HG03280 (cell line): ENCODE data around the gene SLC6A3.

Source experiments
- ATAC-seq: cut with Tn5 transposase; IDR thresholded peaks from one replicate; pipeline ENCODE4 v1.9.1; 2021; ENCODE audit warnings: mild to moderate bottlenecking, moderate library complexity; ENCODE audit not compliant: unreplicated experiment

SLC6A3 gene

GRCh38 chr5:1442222-1443145 lies 2.8 kb downstream of the SLC6A3 start:
- ATAC-seq, result no peak

DNA sequence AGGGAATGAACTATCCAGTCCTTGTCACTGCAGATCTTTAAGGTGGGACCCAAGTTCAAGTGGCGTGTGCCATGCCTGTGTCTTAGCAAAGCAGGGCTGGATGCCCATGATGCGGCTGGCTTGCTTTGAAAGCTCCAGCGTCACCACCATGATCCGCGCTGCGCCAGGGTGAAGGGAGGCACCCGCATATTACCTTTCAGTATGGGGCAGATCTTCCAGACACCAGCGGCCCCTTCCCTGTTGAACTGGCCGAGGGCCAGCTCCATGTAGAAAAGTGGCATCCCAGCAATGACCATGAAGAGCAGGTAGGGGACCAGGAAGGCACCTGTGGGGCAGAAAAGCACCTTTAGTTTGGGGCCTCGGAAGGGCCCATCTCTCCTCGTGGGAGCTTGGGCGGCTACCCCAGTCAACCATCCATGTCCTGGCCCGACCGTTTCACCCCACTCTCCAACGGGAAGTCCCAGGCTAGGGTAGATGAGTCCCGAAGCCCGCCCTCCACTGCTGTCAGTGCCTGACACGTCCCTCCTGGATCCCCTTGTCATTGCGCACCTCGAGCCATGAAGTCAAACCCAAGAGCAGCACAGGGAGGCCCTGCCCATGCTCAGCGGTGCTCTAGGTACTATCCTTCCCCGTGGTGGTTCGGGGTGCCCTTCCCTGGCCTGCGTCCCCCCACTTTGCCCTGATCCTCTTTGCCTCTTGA lies 3.9 kb downstream of the SLC6A3 start:
- no peak for ATAC-seq

GRCh38 chr5:1440098-1440493 lies 5.1 kb downstream of the SLC6A3 start:
- ATAC-seq, result no peak

GRCh38 chr5:1439388-1440097 lies 5.7 kb downstream of the SLC6A3 start:
- ATAC-seq, result no peak

GRCh38 chr5:1438871-1439270 lies 6.4 kb downstream of the SLC6A3 start:
- ATAC-seq, result no peak

DNA sequence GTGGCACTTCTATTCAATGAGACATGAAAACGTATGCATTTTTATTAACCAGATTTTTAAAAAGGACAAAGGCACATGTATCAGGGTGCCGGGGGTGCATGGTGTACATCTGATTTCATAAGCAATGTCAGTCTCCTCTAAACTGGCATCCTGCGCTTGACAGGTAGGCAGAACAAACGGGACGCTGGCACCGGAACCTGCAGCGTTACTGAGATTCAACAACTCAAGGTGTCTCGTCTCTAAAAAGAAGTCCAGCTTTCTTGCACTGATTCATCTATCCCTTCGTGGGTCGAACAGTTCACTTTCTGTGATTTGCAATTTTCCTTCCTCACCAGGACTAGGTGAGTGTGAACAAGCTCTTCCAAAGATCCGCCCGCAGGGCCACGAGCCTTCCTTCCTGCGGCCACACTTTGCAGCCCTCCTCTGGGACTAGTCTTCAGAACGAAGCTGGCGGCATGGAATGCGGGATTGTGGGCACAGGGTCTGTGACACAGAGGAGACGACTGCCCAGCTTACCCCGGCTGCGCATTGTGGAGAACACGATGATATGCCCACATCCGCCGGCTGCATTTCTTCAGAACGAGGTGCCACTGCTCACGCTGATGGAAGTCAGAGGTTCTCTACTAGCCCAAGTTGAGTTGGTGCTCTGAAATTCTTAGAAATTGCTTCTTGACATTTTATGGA lies 7.2 kb downstream of the SLC6A3 start:
- ATAC-seq, result no peak

DNA sequence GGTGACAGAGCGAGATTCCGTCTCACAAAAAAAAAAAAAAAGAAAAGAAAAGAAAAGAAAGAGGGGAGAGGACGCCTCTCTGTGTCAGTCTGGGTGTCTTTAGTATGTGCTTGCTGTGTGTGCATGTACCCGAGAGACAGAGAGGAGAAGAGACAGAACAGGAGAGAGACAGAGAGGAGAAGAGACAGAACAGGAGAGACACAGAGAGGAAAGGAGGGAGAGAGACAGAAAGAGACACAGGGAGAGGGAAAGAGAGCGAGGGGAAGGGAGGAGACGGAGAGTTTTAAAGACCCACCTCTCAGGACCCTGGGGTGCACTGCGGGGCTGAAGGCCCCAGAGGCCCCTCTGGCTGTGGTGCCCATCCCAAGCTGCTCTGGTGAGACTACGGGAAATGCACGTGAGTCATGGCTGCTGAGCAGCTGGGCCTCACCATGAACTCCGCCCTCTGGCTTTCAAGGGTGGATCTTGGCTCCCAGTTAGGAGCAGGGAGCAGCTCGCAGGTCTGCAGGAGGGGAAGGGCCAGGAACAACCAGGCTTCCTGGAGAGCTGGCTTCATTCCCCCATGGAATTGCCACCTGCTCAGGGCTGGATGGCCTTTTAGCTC lies 7.9 kb downstream of the SLC6A3 start:
- no peak for ATAC-seq

- ATAC-seq, result no peak
These were observed 8.6 kb downstream of the SLC6A3 start for GRCh38 chr5:1436681-1437080.

DNA sequence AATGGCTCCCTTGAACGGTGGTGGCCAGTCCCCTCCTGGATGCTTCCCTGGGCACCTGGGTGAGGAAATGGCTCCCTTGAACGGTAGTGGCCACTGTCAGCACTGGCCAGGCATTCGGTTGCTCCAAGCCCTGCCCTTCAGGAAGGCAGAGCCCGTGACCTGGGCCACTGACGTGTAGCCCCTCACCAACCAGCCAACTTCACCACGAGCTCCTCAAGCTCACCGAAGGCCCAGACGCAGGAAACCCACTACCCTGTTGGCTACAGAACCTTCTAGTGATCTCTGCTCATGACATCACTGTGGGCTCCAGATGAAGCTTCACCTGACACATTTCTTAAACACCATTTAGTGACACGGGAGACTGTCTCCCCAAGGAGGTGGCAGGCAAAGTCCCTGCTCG lies 9.2 kb downstream of the SLC6A3 start:
- no peak for ATAC-seq

GRCh38 chr5:1435369-1435768 lies 9.9 kb downstream of the SLC6A3 start:
- no peak for ATAC-seq

DNA sequence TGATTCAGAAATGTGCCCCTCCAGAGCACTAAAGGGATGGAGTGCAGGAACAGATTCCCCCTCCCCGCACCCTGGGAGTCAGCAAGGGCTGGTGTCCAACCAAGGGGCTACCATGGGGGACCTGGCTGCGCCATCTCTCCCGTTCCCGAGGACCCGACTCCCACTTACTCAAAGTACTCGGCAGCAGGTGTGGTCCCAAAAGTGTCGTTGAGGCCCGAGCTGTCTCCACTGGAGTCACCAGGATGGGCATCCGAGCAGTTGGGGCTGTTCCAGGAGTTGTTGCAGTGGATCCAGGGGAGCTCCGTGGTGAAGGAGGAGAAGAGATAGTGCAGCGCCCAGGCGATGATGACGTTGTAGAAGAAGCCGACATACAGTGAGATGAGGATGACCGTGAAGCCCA lies 12.9 kb downstream of the SLC6A3 start:
- ATAC-seq, result no peak

- no peak for ATAC-seq
These were observed 13.3 kb downstream of the SLC6A3 start for GRCh38 chr5:1431896-1432295.

DNA sequence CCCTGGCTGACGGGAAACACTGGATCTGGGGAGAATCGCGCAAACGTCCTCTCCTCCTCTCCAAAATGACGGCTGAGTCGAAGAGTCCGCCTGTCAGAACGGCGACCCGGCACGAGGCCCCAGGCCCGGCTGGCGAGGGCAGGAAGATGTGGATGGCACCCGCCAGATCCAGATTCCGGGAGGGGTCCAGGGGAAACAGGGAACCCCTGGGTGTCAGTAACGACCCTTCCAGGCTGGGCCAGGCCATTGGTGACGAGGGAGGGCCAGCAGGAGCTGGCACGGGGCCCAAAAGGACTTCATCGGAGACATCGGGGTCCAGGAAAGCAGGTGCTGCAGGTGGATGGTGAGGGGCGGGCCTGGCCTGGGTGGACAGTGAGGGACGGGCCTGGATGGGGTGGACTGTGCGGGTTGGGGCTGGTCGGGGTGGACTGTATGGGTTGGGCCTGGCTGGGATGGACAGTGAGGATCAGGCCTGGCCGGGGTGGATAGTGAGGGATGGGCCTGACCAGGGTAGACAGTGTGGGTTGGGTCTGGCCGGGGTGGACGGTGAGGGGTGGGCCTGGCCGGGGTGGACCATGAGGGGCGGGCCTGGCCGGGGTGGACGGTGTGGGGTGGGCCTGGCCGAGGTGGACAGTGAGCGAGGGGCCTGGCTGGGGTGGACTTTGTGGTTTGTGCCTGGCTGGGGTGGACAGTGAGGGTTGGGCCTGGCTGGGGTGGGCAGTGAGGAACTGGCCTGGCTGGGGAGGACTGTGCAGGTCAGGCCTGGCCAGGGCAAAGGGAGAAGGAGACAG lies 14.0 kb downstream of the SLC6A3 start:
- no peak for ATAC-seq

GRCh38 chr5:1430121-1430795 lies 15.0 kb downstream of the SLC6A3 start:
- ATAC-seq, result no peak

DNA sequence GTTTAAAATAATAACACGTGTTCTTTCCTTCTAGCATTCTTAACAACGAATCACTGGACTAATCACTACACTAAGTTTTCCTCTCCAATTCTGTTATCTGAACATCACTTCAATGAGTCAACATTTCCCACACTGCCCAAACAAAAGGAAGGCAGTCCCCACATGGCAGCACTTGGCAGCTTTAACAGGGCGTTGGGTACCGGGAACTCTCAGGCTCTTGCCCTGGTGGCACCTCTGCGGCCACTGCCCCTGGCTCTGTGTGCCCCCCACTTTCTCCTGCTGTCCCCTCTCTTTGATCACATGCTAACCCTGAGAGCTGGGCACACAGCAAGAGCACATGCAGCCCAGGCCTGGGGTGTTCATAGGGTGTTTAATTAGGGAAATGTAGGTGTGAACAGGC lies 15.7 kb downstream of the SLC6A3 start:
- no peak for ATAC-seq

DNA sequence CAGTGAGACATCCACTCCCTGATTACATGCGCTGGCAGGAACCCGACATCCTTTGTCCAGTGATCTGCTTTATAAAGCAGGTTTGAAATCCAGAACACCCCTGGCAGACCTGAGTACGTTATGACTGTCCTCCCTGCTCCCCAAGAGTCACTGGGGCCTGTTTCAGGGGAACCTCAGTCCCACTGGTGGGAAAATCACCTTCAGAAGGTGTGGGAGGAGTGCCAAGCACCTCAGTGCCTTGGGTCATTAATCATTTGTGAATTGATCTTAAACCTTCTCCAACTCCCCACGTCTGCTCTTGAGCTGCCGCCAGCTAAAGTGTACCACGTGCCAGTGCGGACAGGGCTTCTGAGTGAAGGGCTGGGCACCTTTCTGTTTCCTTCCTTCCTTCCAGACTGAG lies 16.2 kb downstream of the SLC6A3 start:
- ATAC-seq, result no peak

GRCh38 chr5:1428107-1428506 lies 17.1 kb downstream of the SLC6A3 start:
- no peak for ATAC-seq

GRCh38 chr5:1424716-1425115 lies 20.5 kb downstream of the SLC6A3 start:
- no peak for ATAC-seq

DNA sequence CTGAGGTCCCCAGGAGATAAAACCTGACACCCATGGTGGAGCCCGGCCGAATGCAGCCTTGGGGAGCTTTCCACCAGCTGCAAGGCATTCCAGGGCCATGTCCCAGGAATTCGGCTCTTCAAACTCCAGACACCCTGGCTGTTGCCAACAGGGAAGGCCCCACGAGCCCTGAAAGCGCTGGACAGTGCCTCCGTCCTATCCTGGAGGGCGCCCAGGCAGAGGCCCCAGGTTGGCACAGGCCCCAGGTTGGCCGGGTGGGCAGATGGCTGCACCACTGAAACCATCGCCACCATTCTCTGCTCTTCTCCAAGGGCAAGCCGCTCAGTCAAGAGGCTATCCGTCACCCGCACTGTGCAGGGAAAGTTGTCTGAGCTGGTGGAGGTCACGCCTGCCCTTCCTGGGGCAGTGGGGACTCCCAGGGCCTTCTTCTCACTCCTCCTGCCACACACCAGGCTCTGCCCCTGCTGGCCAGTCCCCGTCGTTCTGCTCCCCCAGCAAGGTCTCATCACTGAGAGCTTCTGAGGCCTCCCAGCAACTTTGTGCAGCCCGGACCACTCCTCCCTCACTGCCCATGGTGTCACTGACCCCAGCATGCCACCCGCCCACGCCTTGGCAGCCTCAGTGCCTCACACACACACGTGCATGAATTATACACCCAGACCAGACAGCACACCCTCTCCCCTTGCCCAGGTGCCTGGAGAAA lies 21.2 kb downstream of the SLC6A3 start:
- ATAC-seq, result no peak
